ENCODE measurements around the gene SKAP1. TPM values are rescaled to one million over a fixed set of nuclear protein-coding genes. Genes with fewer than 3 reads are reported as not detected.

SKAP1 gene
- total RNA-seq, 1 donor from 2014 or later: not detected

GRCh38 chr17:48084932-48085331 is 345.1 kb downstream of the SKAP1 start:
- FAIRE-seq (no peak), DNase-seq (ENCODE audit: low read depth) (no peak)
- TF ChIP-seq, protein P1, sequence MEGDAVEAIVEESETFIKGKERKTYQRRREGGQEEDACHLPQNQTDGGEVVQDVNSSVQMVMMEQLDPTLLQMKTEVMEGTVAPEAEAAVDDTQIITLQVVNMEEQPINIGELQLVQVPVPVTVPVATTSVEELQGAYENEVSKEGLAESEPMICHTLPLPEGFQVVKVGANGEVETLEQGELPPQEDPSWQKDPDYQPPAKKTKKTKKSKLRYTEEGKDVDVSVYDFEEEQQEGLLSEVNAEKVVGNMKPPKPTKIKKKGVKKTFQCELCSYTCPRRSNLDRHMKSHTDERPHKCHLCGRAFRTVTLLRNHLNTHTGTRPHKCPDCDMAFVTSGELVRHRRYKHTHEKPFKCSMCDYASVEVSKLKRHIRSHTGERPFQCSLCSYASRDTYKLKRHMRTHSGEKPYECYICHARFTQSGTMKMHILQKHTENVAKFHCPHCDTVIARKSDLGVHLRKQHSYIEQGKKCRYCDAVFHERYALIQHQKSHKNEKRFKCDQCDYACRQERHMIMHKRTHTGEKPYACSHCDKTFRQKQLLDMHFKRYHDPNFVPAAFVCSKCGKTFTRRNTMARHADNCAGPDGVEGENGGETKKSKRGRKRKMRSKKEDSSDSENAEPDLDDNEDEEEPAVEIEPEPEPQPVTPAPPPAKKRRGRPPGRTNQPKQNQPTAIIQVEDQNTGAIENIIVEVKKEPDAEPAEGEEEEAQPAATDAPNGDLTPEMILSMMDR (IDR thresholded peaks at IDR 0.05; ENCODE audit: insufficient read depth, low read length, severe bottlenecking): no peak

More at GRCh38 chr17:48084932-48085331, 345.1 kb downstream of the SKAP1 start:
- Histone ChIP-seq H3K4me3 (ENCODE audit: low read depth, low read length) (no peak overlapping the region), H3K36me3 (ENCODE audit: control insufficient read depth, insufficient read depth, low read length) (no peaks in the 10 kb centered on the region), H3K27me3 (ENCODE audit: control insufficient read depth, insufficient read depth, low read length) (no peaks in the 10 kb centered on the region)

Other genes with a start within 250 kb of the SKAP1 start
- gene HOXB1, start 100.8 kb upstream of the SKAP1 start, total RNA-seq: under 0.01 TPM in 1 of 2 replicates, not detected in the other
- gene HOXB2, start 114.9 kb upstream of the SKAP1 start, total RNA-seq: not detected in 2 replicates
- not detected in 2 replicates for gene HOXB4, start 148.1 kb upstream of the SKAP1 start, total RNA-seq
- gene HOXB3, start 160.0 kb upstream of the SKAP1 start, total RNA-seq: not detected in 2 replicates
- gene HOXB5, start 163.6 kb upstream of the SKAP1 start, total RNA-seq: not detected in 2 replicates
- gene HOXB6, start 174.8 kb upstream of the SKAP1 start, total RNA-seq: not detected in 2 replicates
- gene HOXB7, start 180.8 kb upstream of the SKAP1 start, total RNA-seq: not detected in 2 replicates
- gene HOXB8, start 185.1 kb upstream of the SKAP1 start, total RNA-seq: not detected in 2 replicates
- gene HOXB9, start 196.1 kb upstream of the SKAP1 start, total RNA-seq: not detected in 2 replicates

Measured in bronchial epithelial cell (primary cell).